Fibroblast of mammary gland (primary cell): ENCODE results near the gene SLC5A4.
A peak's percentile ranks its signal among the peaks of the same experiment; 100 is the strongest.
"Not testable (repeated sequence)": the region's sequence is repeated elsewhere in the genome, so short reads cannot be mapped to it uniquely, and the experiment has no call there.

Experiments
- DNase-seq: peaks from one replicate; pipeline ENCODE4 v3.0.0-alpha.2; 2010; ENCODE audit warnings: low read depth
- H3K4me3 ChIP-seq: 2 replicates; pipeline ENCODE4 v1.5.1; 2011; ENCODE audit warnings: low read depth, mild to moderate bottlenecking, low read length, moderate library complexity; ENCODE audit not compliant: control insufficient read depth
- TF ChIP-seq, protein P1 (sequence below): conservative IDR thresholded peaks from 2 replicates; pipeline ENCODE4 v1.5.1; 2011; ENCODE audit warnings: low read depth, low read length, inconsistent platforms; ENCODE audit not compliant: control insufficient read depth, insufficient read depth

Gene SLC5A4

DNA sequence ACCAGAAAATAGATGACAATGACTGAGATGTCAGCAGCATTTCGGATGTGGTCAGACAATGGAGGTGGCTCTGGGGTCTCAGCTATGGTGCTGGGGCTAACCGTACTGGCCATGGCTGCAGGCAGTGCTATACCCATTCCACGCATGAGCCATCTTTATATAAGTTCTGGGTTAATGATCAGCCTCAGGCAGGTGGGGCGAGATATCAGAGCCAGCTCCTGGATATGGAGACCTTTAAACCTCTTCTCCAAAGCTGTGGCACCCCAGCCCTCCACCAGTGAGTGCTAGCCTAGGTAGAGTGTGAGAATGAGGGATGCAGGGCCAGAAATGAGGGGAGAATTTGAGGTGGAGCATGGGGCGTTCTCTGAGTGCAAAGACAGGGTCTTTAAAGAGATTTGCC lies at the start of gene SLC5A4:
Gene SLC5A4 (minus strand): TSS at position 131 of the 400 bp plus-strand sequence. CDS start 18 bp downstream, at position 113.
- no peak for DNase-seq
- TF ChIP-seq, protein P1, sequence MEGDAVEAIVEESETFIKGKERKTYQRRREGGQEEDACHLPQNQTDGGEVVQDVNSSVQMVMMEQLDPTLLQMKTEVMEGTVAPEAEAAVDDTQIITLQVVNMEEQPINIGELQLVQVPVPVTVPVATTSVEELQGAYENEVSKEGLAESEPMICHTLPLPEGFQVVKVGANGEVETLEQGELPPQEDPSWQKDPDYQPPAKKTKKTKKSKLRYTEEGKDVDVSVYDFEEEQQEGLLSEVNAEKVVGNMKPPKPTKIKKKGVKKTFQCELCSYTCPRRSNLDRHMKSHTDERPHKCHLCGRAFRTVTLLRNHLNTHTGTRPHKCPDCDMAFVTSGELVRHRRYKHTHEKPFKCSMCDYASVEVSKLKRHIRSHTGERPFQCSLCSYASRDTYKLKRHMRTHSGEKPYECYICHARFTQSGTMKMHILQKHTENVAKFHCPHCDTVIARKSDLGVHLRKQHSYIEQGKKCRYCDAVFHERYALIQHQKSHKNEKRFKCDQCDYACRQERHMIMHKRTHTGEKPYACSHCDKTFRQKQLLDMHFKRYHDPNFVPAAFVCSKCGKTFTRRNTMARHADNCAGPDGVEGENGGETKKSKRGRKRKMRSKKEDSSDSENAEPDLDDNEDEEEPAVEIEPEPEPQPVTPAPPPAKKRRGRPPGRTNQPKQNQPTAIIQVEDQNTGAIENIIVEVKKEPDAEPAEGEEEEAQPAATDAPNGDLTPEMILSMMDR, result no peak
- H3K4me3 ChIP-seq, result no peak within 1 kb of the TSS

DNA sequence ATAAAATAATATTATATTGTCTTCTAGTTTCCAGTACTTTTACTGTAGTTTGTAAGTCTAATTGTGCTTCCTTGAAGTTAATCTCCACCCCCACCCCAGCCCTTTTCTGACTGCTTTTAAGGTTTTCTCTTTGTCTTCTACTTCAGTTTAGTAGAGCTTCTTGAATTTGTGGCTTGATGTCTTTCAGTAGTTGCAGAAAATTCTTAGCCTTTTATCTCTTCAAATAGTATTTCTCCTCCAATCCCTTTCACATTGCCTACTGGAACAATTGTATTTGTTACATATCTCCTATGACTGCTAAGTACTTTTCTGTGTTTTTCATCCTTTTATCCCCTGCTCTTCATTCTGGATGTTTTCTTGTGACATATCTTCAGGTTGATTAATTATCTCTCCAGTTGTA lies 38.8 kb upstream of the SLC5A4 start:
- not testable (repeated sequence) for H3K4me3 ChIP-seq, DNase-seq

DNA sequence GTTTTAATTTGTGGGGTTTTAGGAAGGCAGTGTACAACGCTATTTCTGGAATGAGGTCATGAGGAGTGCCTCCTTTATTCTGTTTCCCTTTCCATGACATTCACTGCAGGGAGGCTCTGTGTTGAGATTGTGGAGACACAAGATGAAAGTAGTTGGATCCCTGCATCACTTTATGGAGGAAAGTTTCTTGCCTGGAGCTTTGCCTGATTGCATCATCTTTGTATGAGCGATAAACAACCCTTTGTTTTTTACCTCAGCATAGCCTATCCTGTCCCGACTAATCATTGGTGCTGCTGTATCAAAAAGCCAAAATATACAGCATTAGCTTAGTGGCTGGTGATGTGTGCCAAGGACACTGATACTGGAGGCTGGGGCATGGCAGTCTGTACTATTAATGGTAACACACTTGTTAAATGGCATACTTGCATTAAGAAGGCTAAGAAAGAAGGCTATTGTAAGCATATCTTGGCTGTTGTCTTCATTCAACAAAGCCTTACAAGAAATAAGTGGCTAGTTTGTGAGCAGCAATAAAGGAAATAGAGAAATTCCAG lies 31.2 kb upstream of the SLC5A4 start:
- no peak for DNase-seq
- H3K4me3 ChIP-seq, result no peak overlapping the region
- TF ChIP-seq, protein P1, result no peak

DNA sequence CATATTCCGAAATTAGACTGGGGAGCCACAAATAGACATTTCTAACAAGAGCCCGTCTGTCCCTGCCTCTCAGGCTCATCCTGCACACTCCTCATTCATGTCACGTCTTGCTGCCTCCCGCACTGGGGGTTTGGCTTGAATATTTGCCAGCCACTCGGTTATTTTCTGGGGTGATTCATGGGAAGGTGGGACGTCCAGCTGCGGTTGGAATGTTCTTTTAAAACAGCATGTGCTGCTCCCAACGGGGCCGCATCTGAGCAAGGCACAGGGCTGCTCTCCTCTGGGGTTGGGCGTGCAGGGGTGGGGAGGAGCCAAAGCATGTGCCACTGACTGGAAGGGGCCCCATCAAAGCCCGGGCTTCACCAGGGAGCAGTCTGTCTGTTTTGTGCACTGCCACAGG lies 25.9 kb upstream of the SLC5A4 start:
- TF ChIP-seq, protein P1, result no peak
- H3K4me3 ChIP-seq, result no peak overlapping the region
- peak; percentile 59 for DNase-seq

DNA sequence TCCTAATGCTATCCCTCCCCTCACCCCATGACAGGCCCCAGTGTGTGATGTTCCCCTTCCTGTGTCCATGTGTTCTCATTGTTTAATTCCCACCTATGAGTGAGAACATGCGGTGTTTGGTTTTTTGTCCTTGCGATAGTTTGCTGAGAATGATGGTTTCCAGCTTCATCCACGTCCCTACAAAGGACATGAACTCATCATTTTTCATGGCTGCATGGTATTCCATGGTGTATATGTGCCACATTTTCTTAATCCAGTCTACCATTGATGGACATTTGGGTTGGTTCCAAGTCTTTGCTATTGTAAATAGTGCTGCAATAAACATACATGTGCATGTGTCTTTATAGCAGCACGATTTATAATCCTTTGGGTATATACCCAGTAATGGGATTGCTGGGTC lies 20.2 kb upstream of the SLC5A4 start:
- not testable (repeated sequence) for H3K4me3 ChIP-seq

DNA sequence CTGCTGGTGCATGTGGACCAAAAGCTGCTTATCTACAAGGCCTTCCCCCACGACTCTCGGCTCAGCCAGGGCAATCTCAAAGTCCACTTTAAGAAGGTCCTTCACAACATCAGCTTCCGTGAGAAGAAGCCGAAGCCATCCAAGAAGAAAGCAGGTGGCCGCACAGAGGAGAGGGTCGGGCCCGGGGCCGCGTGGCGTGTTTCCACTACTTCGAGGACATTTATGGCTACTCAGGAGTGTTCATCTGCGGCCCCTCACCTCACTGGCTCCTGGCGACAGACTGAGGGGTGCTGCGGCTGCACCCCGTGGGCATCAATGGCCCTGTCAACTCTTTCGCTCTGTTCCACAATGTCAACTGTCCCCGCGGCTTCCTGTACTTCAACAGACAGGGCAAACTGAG lies 16.2 kb upstream of the SLC5A4 start:
- no peak overlapping the region for H3K4me3 ChIP-seq
- TF ChIP-seq, protein P1, result no peak

More for the DNA sequence above, 20.2 kb upstream of the SLC5A4 start:
- DNase-seq, result not testable (repeated sequence)

DNA sequence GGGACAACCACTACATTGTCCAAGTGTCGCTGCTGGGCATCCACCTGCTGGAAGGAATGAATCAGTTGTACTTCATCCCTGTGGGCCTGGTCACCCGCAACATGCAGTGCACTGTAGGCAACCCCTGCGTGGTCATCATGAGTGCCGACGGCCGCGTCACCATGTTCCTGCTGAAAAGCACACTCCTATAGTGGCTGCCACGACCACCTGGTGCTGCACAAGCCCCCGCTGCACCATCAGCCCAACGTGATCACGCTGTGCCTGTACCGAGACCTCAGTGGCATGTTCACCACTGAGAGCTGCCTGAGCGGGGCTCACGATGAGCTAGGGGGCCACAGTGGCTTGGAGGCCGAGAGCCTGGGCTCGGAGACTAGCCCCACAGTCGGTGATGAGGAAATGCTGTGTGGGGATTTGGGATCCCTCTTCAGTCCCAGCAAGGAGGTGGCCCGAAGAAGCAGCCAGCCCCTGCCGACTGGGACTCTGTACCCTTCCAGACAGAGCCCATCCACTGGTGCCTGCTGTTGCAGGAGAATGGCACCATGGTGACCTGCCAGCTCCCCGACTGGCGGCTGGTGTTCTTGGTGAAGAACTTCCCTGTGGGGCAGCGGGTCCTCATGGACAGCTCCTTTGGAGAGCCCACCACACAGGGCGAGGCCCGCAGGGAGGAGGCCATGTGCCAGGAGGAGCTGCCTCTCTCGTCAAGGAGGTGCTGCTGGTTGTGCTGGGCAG lies 15.7 kb upstream of the SLC5A4 start:
- DNase-seq, result no peak
- TF ChIP-seq, protein P1, result no peak
- H3K4me3 ChIP-seq, result no peak overlapping the region

More for the DNA sequence above, 16.2 kb upstream of the SLC5A4 start:
- DNase-seq, result no peak
